B cell (primary cell): ENCODE data around the gene ANKFY1. TPM values are rescaled to one million over a fixed set of nuclear protein-coding genes. Genes with fewer than 3 reads are reported as not detected.

Experiments
- ATAC-seq: fragments of 200-7000 bp; cut with Tn5 transposase; one replicate; pipeline ENCODE4 v1.10.0; 2021; ENCODE audit warnings: low read depth, mild to moderate bottlenecking, moderate number of reproducible peaks, moderate library complexity
- CTCF ChIA-PET: fragments of 350-600 bp; sonication (Branson Sonifier 250); formaldehyde crosslinking; loops from one replicate; lab custom pipeline; 2021; ENCODE audit warnings: antibody characterized with exemption, inconsistent platforms; lab: Charles Lee
- POLR2A ChIA-PET: fragments of 350-600 bp; sonication (Branson Sonifier 250); formaldehyde crosslinking; loops from one replicate; lab custom pipeline; 2021; ENCODE audit warnings: antibody characterized with exemption; lab: Charles Lee
- DNase-seq: peaks from one replicate; pipeline ENCODE4 v3.0.0; 2013
- H2AFZ ChIP-seq: 2 replicates; pipeline ENCODE4 v1.6.1; 2012; ENCODE audit warnings: mild to moderate bottlenecking, low read depth, low read length; ENCODE audit not compliant: insufficient read depth, poor library complexity, severe bottlenecking
- H3K27ac ChIP-seq, 2 donors: 1 replicate in 1 of 2; 2 replicates in 1 of 2; pipeline ENCODE4 v1.5.1; 2012 to 2013; ENCODE audit warnings: low read length in 2 of 2, mild to moderate bottlenecking in 2 of 2, moderate library complexity in 1 of 2
- H3K27me3 ChIP-seq, 4 experiments: fragments of 200-600 bp in 1 of 4; sonication (generic) in 1 of 4; replicated peaks in 1 of 4; 1 replicate in 2 of 4; 2 replicates in 2 of 4; pipeline versions ENCODE4 v1.6.1 to v1.7.0; 2013 to 2016; ENCODE audit warnings: low read length in 3 of 4, mild to moderate bottlenecking in 2 of 4, mixed read lengths in 1 of 4, moderate library complexity in 1 of 4; ENCODE audit not compliant: insufficient read depth in 4 of 4, control insufficient read depth in 3 of 4; ENCODE audit errors: control extremely low read depth in 1 of 4
- H3K36me3 ChIP-seq, 2 experiments: replicated peaks in 1 of 2; 1 replicate in 1 of 2; 2 replicates in 1 of 2; pipeline versions ENCODE4 v1.6.1 to v1.7.1; 2013; ENCODE audit warnings: low read length in 1 of 2; ENCODE audit not compliant: insufficient read depth in 2 of 2, control insufficient read depth in 1 of 2; ENCODE audit errors: control extremely low read depth in 1 of 2, extremely low read depth in 1 of 2
- H3K4me1 ChIP-seq, 2 donors: fragments of 200-600 bp in 1 of 2; sonication (generic) in 1 of 2; 1 replicate in 1 of 2; 2 replicates in 1 of 2; pipeline versions ENCODE4 v1.5.1 to v1.6.1; 2013 to 2017; ENCODE audit warnings: low read length in 2 of 2; ENCODE audit not compliant: control insufficient read depth in 2 of 2, insufficient read depth in 2 of 2
- H3K4me2 ChIP-seq: replicated peaks from 2 replicates; pipeline ENCODE3; 2012; ENCODE audit warnings: mild to moderate bottlenecking, low read depth, low read length; ENCODE audit not compliant: poor library complexity, severe bottlenecking
- H3K4me3 ChIP-seq, 5 experiments: fragments of 200-600 bp in 1 of 5; sonication (generic) in 1 of 5; 1 replicate in 3 of 5; 2 replicates in 2 of 5; pipeline versions ENCODE4 v1.5.1 to v1.7.0; 2011 to 2016; ENCODE audit warnings: low read length in 4 of 5, mild to moderate bottlenecking in 4 of 5, low read depth in 2 of 5, control low read depth in 1 of 5, moderate library complexity in 1 of 5; ENCODE audit not compliant: insufficient read depth in 1 of 5; ENCODE audit errors: control extremely low read depth in 1 of 5, extremely low read depth in 1 of 5
- H3K79me2 ChIP-seq: fragments of 200-600 bp; sonication (generic); one replicate; pipeline ENCODE4 v1.6.0; 2016; ENCODE audit warnings: low read length; ENCODE audit not compliant: control insufficient read depth, insufficient read depth
- H3K9ac ChIP-seq: fragments of 200-600 bp; sonication (generic); 2 replicates; pipeline ENCODE4 v1.6.1; 2017; ENCODE audit warnings: mild to moderate bottlenecking, low read length, moderate library complexity
- H3K9me3 ChIP-seq, 3 donors: one replicate each; pipeline versions ENCODE4 v1.6.1 to v1.7.1; 2013; ENCODE audit warnings: low read length in 2 of 3; ENCODE audit not compliant: control insufficient read depth in 2 of 3, insufficient read depth in 1 of 3; ENCODE audit errors: control extremely low read depth in 1 of 3
- H4K20me1 ChIP-seq: 2 replicates; pipeline ENCODE4 v1.6.0; 2012; ENCODE audit warnings: mild to moderate bottlenecking, low read length; ENCODE audit not compliant: insufficient read depth, control insufficient read depth, poor library complexity, severe bottlenecking
- H3K27ac Mint-ChIP-seq: one replicate; pipeline ENCODE4 v1.8.0; 2021; ENCODE audit warnings: mixed read lengths
- H3K27me3 Mint-ChIP-seq: one replicate; pipeline ENCODE4 v1.8.0; 2021; ENCODE audit warnings: mixed read lengths
- H3K4me1 Mint-ChIP-seq: one replicate; pipeline ENCODE4 v1.8.0; 2021; ENCODE audit warnings: mixed read lengths
- H3K4me3 Mint-ChIP-seq: one replicate; pipeline ENCODE4 v1.8.0; 2021; ENCODE audit warnings: mixed read lengths
- H3K9me3 Mint-ChIP-seq: one replicate; pipeline ENCODE4 v1.8.0; 2022; ENCODE audit warnings: mixed read lengths; ENCODE audit not compliant: insufficient read depth
- CTCF ChIP-seq: fragments of 200-600 bp; IDR thresholded peaks from one replicate; pipeline ENCODE4 v1.8.0; 2022; ENCODE audit warnings: antibody characterized with exemption, mild to moderate bottlenecking
- EZH2 ChIP-seq: IDR thresholded peaks from 2 replicates; pipeline ENCODE4 v1.6.1; 2012; ENCODE audit warnings: borderline replicate concordance, low read depth, mild to moderate bottlenecking, moderate library complexity, low read length; ENCODE audit not compliant: insufficient read depth, poor library complexity, severe bottlenecking
- WGBS: methylation state at CpG from one replicate; pipeline ENCODE4 v1.1.5; 2013; ENCODE audit warnings: missing lambda C conversion rate; ENCODE audit not compliant: insufficient coverage; 5-methylcytosine and 5-hydroxymethylcytosine counted together
- intact Hi-C: fragments of 100-400 bp; cut with micrococcal nuclease; formaldehyde crosslinking; loops from one replicate; pipeline ENCODE4 v1.10.0; 2022
- polyA plus RNA-seq: library from polyadenylated mRNA; depleted of rRNA; stranded (reverse); fragments of >200 nt; gene quantifications from 2 replicates; pipeline ENCODE4 v1.2.3, GENCODE V29; 2012
- total RNA-seq, 2 donors: library from RNA; stranded (reverse); fragments of 120-200 nt in 1 of 2; gene quantifications; 1 replicate in 1 of 2; 2 replicates in 1 of 2; pipeline versions ENCODE4 v1.2.3 to v1.2.4, GENCODE V29; 2013 to 2022

The ANKFY1 gene
- total and polyA plus RNA-seq, 2 donors (not counting 1 experiment from before 2014, with no cell fraction given) = 23.1 to 63.9 TPM

GRCh38 chr17:4241535-4241934 lies 22.2 kb downstream of the ANKFY1 start:
- Mint-ChIP-seq H3K27me3 (no peaks in the 10 kb centered on the region), H3K4me3 (no peak overlapping the region), H3K4me1 (no peaks in the 10 kb centered on the region), H3K9me3 (no peaks in the 10 kb centered on the region), H3K27ac (no peak overlapping the region)
- Histone ChIP-seq H3K4me2 (no peak overlapping the region), H2AFZ (no peak overlapping the region), H3K27ac (no peak overlapping the region), H3K36me3 (peaks cover 1 to 37% of the 10 kb centered on the region in 2 experiments), H3K9ac (no peak overlapping the region), H3K4me1 (no peaks in the 10 kb centered on the region), H3K79me2 (peaks cover 45% of the 10 kb centered on the region), H3K4me3 (no peak overlapping the region), H4K20me1 (peaks cover 17% of the 10 kb centered on the region), H3K27me3 (no peaks in the 10 kb centered on the region), H3K9me3 (no peaks in the 10 kb centered on the region)
- DNase-seq = no peak
- no peak for ATAC-seq
- CTCF ChIA-PET = interaction anchor here (1.2 to 2.6 kb wide), 2 partner anchors 9 to 17 kb away, joined by 3 to 19 read pairs; no protein-coding TSS in a partner anchor
- WGBS = 96% methylated on average over 8 of the region's 11 CpGs
- POLR2A ChIA-PET = interaction anchor here (0.6 kb wide), 1 partner anchor 172 kb away, joined by 6 read pairs; no protein-coding TSS in a partner anchor
- TF ChIP-seq EZH2 (no peak), CTCF (no peak)
- intact Hi-C loops = loop anchor here (10.0 kb wide), 1 partner anchor 53 kb away; no protein-coding TSS in a partner anchor

- Mint-ChIP-seq H3K4me1 (no peaks in the 10 kb centered on the region), H3K27me3 (no peaks in the 10 kb centered on the region), H3K4me3 (no peak overlapping the region), H3K9me3 (no peaks in the 10 kb centered on the region), H3K27ac (no peak overlapping the region)
- H3K4me1 ChIP-seq = no peaks in the 10 kb centered on the region
- H2AFZ ChIP-seq = no peak overlapping the region
- no peak overlapping the region for H3K9ac ChIP-seq
- DNase-seq (no peak), ATAC-seq (no peak)
- H3K27me3 ChIP-seq = no peaks in the 10 kb centered on the region
- H3K36me3 ChIP-seq = peaks cover 5 to 53% of the 10 kb centered on the region in 2 experiments
- no peak overlapping the region for H3K4me3 ChIP-seq
- peaks cover 4% of the 10 kb centered on the region for H4K20me1 ChIP-seq
- TF ChIP-seq CTCF (no peak), EZH2 (no peak)
- ChIA-PET CTCF (interaction anchor here (0.6 kb wide), 1 partner anchor 48 kb away, joined by 3 read pairs; no protein-coding TSS in a partner anchor), POLR2A (no interaction called here)
- H3K79me2 ChIP-seq = peaks cover 11% of the 10 kb centered on the region
- no peak overlapping the region for H3K27ac ChIP-seq
- H3K9me3 ChIP-seq = no peaks in the 10 kb centered on the region
- intact Hi-C loops = no loop called here
- WGBS = no CpG with 5 or more reads among the region's 3 CpGs
- no peak overlapping the region for H3K4me2 ChIP-seq
These were observed 27.3 kb downstream of the ANKFY1 start for GRCh38 chr17:4236456-4236855.
